Measurements from ENCODE around the gene TRIM2. TPM values are rescaled to one million over a fixed set of nuclear protein-coding genes. Genes with fewer than 3 reads are reported as not detected.

The TRIM2 gene
- total and polyA plus RNA-seq, 2 donors from 2014 or later, result 23.3 to 122 TPM

DNA sequence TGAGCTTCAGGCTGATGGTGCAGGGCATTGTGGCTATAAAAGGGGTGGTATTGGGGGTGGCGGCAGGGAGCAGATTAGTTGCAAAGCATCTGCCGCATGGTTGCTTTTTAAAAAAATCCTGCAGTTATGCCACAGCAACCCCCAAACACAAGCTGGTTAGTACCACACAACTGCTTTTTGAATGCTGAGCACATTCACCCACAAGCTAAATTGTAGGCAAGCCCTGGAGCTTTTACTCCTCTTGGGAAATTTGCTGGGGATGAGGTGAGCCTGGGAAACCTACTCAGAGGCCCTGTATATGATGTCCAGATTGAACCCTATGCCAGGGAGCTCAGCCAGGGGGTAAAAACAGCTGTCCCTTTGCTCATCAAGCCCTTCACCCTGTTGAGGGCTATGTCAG, 33.8 kb upstream of the TRIM2 start:
- H3K9ac ChIP-seq (ENCODE audit: low read length in 3 of 3), result no peak overlapping the region
- TF ChIP-seq, protein P1, sequence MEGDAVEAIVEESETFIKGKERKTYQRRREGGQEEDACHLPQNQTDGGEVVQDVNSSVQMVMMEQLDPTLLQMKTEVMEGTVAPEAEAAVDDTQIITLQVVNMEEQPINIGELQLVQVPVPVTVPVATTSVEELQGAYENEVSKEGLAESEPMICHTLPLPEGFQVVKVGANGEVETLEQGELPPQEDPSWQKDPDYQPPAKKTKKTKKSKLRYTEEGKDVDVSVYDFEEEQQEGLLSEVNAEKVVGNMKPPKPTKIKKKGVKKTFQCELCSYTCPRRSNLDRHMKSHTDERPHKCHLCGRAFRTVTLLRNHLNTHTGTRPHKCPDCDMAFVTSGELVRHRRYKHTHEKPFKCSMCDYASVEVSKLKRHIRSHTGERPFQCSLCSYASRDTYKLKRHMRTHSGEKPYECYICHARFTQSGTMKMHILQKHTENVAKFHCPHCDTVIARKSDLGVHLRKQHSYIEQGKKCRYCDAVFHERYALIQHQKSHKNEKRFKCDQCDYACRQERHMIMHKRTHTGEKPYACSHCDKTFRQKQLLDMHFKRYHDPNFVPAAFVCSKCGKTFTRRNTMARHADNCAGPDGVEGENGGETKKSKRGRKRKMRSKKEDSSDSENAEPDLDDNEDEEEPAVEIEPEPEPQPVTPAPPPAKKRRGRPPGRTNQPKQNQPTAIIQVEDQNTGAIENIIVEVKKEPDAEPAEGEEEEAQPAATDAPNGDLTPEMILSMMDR (IDR thresholded peaks at IDR 0.05; ENCODE audit: borderline replicate concordance, extremely low read depth, insufficient read depth), result no peak
- no peaks in the 10 kb centered on the region for H3K4me1 ChIP-seq (ENCODE audit: control insufficient read depth in 2 of 3, insufficient read depth in 2 of 3, low read depth in 1 of 3, low read length in 3 of 3)
- no peaks in the 10 kb centered on the region for H3K27me3 ChIP-seq (ENCODE audit: control insufficient read depth, insufficient read depth, low read length)
- H3K27ac ChIP-seq (ENCODE audit: low read depth in 2 of 2, low read length in 2 of 2), result no peak overlapping the region
- FAIRE-seq (no peak), DNase-seq (no peak)
- no peak overlapping the region for H3K4me3 ChIP-seq (ENCODE audit: low read length in 3 of 3)
- H3K9me3 ChIP-seq (ENCODE audit: control insufficient read depth in 2 of 3, insufficient read depth in 1 of 3, low read length in 3 of 3), result no peaks in the 10 kb centered on the region
- no peaks in the 10 kb centered on the region for H3K36me3 ChIP-seq (ENCODE audit: control insufficient read depth in 2 of 3, insufficient read depth in 3 of 3, low read length in 3 of 3)
- intact Hi-C loops (cut with DNase I), result no loop called here

DNA sequence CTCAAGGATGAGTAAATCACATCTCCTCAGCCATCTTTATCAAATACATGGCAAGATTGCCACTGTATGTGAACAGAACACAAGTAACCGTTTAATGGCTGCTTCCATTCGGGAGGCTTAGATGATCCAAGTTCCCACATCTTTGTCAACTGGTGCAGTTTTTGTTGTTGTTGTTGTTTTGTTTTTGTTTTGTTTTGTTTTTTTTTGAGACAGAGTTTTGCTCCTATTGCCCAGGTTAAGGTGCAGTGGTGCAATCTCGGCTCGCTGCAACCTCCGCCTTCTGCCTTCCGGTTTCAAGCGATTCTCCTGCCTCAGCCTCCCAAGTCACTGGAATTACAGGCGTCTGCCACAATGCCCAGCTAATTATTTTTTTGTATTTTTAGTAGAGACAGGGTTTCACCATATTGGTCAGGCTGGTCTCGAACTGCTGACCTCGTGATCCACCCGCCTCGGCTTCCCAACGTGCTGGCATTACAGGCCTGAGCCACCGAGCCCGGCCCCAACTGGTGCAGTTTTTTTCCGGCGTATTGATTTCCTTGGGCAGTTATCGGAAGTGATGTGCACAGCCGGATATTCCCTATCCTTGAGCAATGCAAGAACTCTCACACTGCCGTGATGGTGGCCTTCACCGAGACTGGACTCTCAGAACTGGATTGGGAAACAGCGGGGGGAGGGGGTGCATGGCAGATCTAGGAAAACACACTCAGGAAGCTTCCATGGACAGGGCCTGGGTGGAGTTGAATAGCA, 29.2 kb upstream of the TRIM2 start:
- H3K4me1 ChIP-seq (ENCODE audit: control insufficient read depth in 2 of 3, insufficient read depth in 2 of 3, low read depth in 1 of 3, low read length in 3 of 3), result no peaks in the 10 kb centered on the region
- H3K27ac ChIP-seq (ENCODE audit: low read depth in 2 of 2, low read length in 2 of 2), result no peak overlapping the region
- intact Hi-C loops (cut with DNase I), result no loop called here
- FAIRE-seq, result no peak
- no peaks in the 10 kb centered on the region for H3K27me3 ChIP-seq (ENCODE audit: control insufficient read depth, insufficient read depth, low read length)
- no peak for DNase-seq
- no peaks in the 10 kb centered on the region for H3K9me3 ChIP-seq (ENCODE audit: control insufficient read depth in 2 of 3, insufficient read depth in 1 of 3, low read length in 3 of 3)
- no peak overlapping the region for H3K4me3 ChIP-seq (ENCODE audit: low read length in 3 of 3)
- no peak overlapping the region for H3K9ac ChIP-seq (ENCODE audit: low read length in 3 of 3)
- no peaks in the 10 kb centered on the region for H3K36me3 ChIP-seq (ENCODE audit: control insufficient read depth in 2 of 3, insufficient read depth in 3 of 3, low read length in 3 of 3)
- TF ChIP-seq, protein P1 (IDR thresholded peaks at IDR 0.05; ENCODE audit: borderline replicate concordance, extremely low read depth, insufficient read depth), result no peak

DNA sequence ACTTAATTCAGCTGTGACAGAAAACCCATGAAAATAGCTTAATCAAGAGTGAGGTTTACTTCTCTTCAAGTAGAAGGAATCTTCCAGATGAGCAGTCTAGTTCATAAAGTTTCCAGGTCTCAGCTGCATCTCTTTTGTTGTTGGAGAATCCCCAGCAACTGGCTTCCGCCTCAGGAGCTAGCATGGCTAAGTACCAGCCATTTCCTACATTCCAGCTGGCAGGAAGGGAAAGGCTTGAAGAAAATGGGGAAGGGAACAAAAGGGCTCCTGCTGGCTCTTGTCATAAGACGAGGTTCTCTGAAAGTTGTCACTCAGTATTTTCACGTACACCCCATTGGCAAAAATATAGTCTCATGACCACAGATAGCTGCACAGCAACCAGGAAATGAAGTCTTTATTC, 27.3 kb upstream of the TRIM2 start:
- Histone ChIP-seq H3K27me3 (ENCODE audit: control insufficient read depth, insufficient read depth, low read length) (no peaks in the 10 kb centered on the region), H3K27ac (ENCODE audit: low read depth in 2 of 2, low read length in 2 of 2) (no peak overlapping the region), H3K4me1 (ENCODE audit: control insufficient read depth in 2 of 3, insufficient read depth in 2 of 3, low read depth in 1 of 3, low read length in 3 of 3) (peaks cover 0 to 3% (median 0%) of the 10 kb centered on the region in 3 donors), H3K4me3 (ENCODE audit: low read length in 3 of 3) (no peak overlapping the region), H3K36me3 (ENCODE audit: control insufficient read depth in 2 of 3, insufficient read depth in 3 of 3, low read length in 3 of 3) (no peaks in the 10 kb centered on the region), H3K9ac (ENCODE audit: low read length in 3 of 3) (no peak overlapping the region), H3K9me3 (ENCODE audit: control insufficient read depth in 2 of 3, insufficient read depth in 1 of 3, low read length in 3 of 3) (no peaks in the 10 kb centered on the region)
- intact Hi-C loops (cut with DNase I), result no loop called here
- DNase-seq, result no peak
- TF ChIP-seq, protein P1 (IDR thresholded peaks at IDR 0.05; ENCODE audit: borderline replicate concordance, extremely low read depth, insufficient read depth), result no peak
- no peak for FAIRE-seq

Data from kidney (tissue), 14 donors.